Smooth muscle cell of the umbilical artery (primary cell): ENCODE measurements around the gene CHADL. TPM values are rescaled to one million over a fixed set of nuclear protein-coding genes. Genes with fewer than 3 reads are reported as not detected.

ENCODE experiments used
- total RNA-seq: library from RNA; depleted of rRNA; stranded (reverse); fragments of >200 nt; gene quantifications from 2 replicates; pipeline ENCODE4 v1.2.3, GENCODE V29; 2014

Gene CHADL, protein sequence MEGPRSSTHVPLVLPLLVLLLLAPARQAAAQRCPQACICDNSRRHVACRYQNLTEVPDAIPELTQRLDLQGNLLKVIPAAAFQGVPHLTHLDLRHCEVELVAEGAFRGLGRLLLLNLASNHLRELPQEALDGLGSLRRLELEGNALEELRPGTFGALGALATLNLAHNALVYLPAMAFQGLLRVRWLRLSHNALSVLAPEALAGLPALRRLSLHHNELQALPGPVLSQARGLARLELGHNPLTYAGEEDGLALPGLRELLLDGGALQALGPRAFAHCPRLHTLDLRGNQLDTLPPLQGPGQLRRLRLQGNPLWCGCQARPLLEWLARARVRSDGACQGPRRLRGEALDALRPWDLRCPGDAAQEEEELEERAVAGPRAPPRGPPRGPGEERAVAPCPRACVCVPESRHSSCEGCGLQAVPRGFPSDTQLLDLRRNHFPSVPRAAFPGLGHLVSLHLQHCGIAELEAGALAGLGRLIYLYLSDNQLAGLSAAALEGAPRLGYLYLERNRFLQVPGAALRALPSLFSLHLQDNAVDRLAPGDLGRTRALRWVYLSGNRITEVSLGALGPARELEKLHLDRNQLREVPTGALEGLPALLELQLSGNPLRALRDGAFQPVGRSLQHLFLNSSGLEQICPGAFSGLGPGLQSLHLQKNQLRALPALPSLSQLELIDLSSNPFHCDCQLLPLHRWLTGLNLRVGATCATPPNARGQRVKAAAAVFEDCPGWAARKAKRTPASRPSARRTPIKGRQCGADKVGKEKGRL
- total RNA-seq: 0.97 and 3.0 TPM in 2 replicates

DNA sequence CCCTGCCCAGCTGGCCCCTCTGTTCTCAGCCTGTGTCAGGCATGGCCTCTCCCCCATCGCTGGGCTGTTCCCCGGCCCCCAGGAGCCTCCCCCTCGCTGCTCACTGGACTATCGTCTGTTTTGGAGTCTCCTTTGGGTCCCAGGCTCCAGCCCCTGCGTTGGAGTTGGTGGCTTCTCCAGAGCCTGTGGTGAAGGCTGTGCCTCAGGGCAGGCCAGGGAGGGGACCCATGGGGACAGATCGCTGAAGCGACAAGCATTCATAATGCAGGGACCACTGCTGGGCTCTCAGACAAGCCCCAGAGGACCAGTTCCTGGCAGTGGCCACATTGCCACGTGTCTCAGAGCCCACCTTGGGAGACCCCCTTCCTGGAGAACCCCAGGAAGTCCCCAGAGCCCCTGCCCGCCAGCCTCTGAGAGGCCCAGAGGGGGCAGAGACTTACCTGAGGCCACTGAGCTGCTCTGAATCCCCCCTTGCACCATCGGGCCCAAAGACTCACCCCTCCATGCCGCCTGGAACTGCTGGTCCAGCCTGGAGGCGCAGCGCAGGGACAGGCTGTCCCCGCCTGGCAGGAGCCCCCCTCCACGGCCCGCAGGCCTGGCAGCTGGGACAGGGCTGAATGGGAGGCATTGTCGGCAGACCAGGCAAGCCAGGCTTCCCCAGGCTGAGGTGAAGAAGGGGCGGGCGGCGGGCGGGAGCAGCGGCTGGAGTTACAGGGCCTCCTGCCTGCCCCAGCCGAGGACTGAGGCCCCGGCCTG, at the start of gene CHADL:
Gene CHADL (minus strand): TSS at position 555 of the 756 bp plus-strand sequence. CDS start 50 bp downstream, at position 505.

DNA sequence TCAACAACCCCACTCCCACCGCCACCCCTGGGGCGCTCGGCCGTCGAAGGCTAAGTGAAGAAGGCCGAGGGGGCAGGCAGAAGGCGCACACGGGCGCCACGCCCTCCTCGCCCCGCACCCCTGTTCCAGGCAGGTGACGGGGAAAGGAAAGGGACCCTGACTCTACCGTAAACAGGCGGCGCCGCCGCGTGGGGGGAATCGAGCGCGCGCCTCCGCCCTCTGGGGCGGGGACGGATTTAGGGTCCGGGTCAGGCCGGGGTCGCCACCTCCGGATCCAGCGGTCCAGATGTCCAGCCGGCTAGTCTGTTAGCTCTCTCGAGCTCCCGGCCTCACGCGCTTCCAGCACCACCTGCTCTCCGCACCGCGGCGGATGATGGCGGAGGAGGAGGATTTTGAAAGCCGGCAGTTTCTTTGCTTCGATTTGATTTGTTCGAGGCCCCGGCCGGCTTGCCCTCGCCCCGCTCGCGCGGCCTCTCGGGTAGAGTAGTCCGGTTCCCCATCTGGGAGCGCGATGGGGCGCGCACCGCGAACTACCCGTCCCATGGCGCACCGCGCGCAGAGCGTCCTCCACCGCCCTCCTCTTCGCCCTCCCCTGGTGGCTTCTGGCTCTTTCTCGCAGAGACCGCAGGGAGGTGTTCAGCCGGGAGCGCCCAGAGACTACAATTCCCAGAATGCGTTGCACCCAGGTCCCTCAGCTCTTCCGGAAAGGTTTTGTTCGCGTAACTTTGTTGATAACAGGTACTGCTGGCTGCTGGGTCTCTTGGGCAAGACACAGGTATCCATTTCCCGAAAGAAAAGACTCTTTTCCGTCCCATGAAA, 45.3 kb upstream of the CHADL start, which contains the start of gene RANGAP1:
Gene RANGAP1 (minus strand): TSS at position 368 of the 819 bp plus-strand sequence. CDS start 5,143 bp downstream, outside the sequence.

DNA sequence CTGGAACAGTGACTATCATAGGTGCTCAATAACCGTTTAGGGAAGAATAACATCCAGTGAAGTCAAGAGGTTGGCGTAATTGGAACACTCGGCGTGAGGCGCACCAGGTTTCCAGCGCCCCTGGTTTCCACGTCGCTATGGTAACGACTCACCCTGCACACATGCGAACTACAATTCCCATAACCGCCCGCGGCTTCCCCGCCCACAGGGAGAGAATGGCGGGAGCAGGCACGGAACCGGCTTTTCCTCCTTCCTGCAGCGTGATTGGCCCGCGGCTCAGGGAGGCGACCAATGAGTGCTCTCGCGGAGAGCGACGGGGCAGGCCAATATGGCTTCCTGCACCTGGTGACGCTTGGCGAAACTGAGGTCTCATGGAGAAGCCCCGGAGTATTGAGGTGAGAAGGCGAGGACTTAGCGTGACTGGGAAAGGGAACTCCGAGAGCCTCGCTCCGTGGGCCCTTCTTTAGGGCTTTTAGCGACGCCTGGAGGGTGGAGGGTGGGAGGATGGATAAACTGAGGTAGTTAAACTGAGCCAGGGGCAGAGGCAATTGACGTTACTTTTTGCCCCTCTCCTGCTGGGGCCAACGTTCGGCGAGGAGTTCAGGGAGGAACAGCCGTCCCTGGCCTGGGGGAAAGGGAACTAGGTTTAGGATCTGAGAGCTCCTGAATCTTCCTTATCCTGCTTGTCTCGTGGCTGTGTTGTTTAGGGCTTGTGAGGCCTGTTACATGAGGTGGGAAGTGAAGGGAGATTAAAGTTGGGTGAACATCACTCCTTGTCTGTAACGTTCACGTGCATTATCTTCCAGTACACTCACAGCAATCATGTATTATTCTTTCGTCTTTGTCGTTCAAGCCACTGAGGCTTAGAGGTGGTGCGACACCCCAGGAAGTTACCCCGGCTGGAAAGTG, 35.5 kb downstream of the CHADL start, which contains the start of gene L3MBTL2:
Gene L3MBTL2 (plus strand): TSS at position 321 of the 909 bp plus-strand sequence. CDS start 51 bp downstream, at position 372.

Other genes with a start within 250 kb of the CHADL start
- 31.2 and 68.3 TPM in 2 replicates for gene EP300, start 148.3 kb downstream of the CHADL start, total RNA-seq
- gene L3MBTL2, start 35.6 kb downstream of the CHADL start, total RNA-seq: 22.9 and 30.6 TPM in 2 replicates
- 24.9 and 70.8 TPM in 2 replicates for gene RANGAP1, start 45.3 kb upstream of the CHADL start, total RNA-seq
- 29.7 and 64.6 TPM in 2 replicates for gene ZC3H7B, start 60.6 kb upstream of the CHADL start, total RNA-seq
- 4.8 and 5.5 TPM in 2 replicates for gene TEF, start 141.0 kb upstream of the CHADL start, total RNA-seq
- gene TOB2, start 205.9 kb upstream of the CHADL start, total RNA-seq: 12.5 and 27.6 TPM in 2 replicates
- 40.7 and 54.6 TPM in 2 replicates for gene PHF5A, start 227.8 kb upstream of the CHADL start, total RNA-seq
- gene ACO2, start 228.2 kb upstream of the CHADL start, total RNA-seq: 75.7 and 93.2 TPM in 2 replicates